Erythroblast (primary cell): Measurements from ENCODE around the gene PSMG3.

Source experiments
- DNase-seq, 2 experiments: peaks; one replicate each; lab custom pipeline; 2025; lab: John Stamatoyannopoulos, UW
- GATA1 ChIP-seq: IDR thresholded peaks from 2 replicates; pipeline ENCODE4 v1.6.1; 2011; ENCODE audit warnings: low read depth, mild to moderate bottlenecking, control low read depth, low read length, moderate library complexity
- POLR2A ChIP-seq: IDR thresholded peaks from 2 replicates; pipeline ENCODE4 v1.6.1; 2011; ENCODE audit warnings: mild to moderate bottlenecking, low read length

Gene PSMG3

GRCh38 chr7:1542841-1543747 lies 26.7 kb downstream of the PSMG3 start:
- no peak for TF ChIP-seq GATA1
- TF ChIP-seq POLR2A, result no peak
- no peak for DNase-seq

GRCh38 chr7:1542329-1542728 lies 27.5 kb downstream of the PSMG3 start:
- no peak for DNase-seq

GRCh38 chr7:1541431-1542162 lies 28.2 kb downstream of the PSMG3 start:
- no peak for DNase-seq
- TF ChIP-seq GATA1 (no peak), POLR2A (no peak)

More at GRCh38 chr7:1542329-1542728, 27.5 kb downstream of the PSMG3 start:
- TF ChIP-seq GATA1 (no peak), POLR2A (no peak)

GRCh38 chr7:1540776-1541271 lies 29.0 kb downstream of the PSMG3 start:
- TF ChIP-seq POLR2A, result no peak
- TF ChIP-seq GATA1, result no peak
- DNase-seq, result no peak

- TF ChIP-seq POLR2A, result no peak
- TF ChIP-seq GATA1, result no peak
- no peak for DNase-seq
These were observed 29.7 kb downstream of the PSMG3 start for GRCh38 chr7:1539882-1540775.

GRCh38 chr7:1539181-1539881 lies 30.5 kb downstream of the PSMG3 start:
- DNase-seq, result no peak
- TF ChIP-seq POLR2A (no peak), GATA1 (no peak)

- no peak for DNase-seq
These were observed 31.2 kb downstream of the PSMG3 start for GRCh38 chr7:1538544-1539180.

GRCh38 chr7:1537535-1538412 lies 32.1 kb downstream of the PSMG3 start:
- TF ChIP-seq POLR2A (no peak), GATA1 (no peak)
- peak; percentile 84 to 86 for DNase-seq

More at GRCh38 chr7:1538544-1539180, 31.2 kb downstream of the PSMG3 start:
- TF ChIP-seq GATA1 (no peak), POLR2A (no peak)

- no peak for TF ChIP-seq GATA1
- TF ChIP-seq POLR2A, result no peak
- peak in 1 of 2 experiments; percentile 16 for DNase-seq
These were observed 32.9 kb downstream of the PSMG3 start for GRCh38 chr7:1536743-1537534.

GRCh38 chr7:1536455-1536742 lies 33.4 kb downstream of the PSMG3 start:
- no peak for DNase-seq
- TF ChIP-seq POLR2A (no peak), GATA1 (no peak)
